Mesothelial cell of epicardium (in vitro differentiated cells): ENCODE data around the gene TRIM62. TPM values are rescaled to one million over a fixed set of nuclear protein-coding genes. Genes with fewer than 3 reads are reported as not detected.

ENCODE experiments used
- DNase-seq, 2 experiments: peaks; one replicate each; pipeline ENCODE4 v3.0.0; 2021; ENCODE audit warnings: low spot score in 2 of 2; ENCODE audit not compliant: unreplicated experiment in 2 of 2
- H3K27ac Mint-ChIP-seq: 2 replicates; pipeline ENCODE4 v1.8.0; 2021; ENCODE audit warnings: mixed read lengths
- H3K27me3 Mint-ChIP-seq: 2 replicates; pipeline ENCODE4 v1.8.0; 2021; ENCODE audit warnings: low read depth, mixed read lengths
- H3K36me3 Mint-ChIP-seq: 2 replicates; pipeline ENCODE4 v1.8.0; 2021; ENCODE audit warnings: mixed read lengths
- H3K4me1 Mint-ChIP-seq: 2 replicates; pipeline ENCODE4 v1.8.0; 2021; ENCODE audit warnings: mixed read lengths
- H3K4me3 Mint-ChIP-seq: 2 replicates; pipeline ENCODE4 v1.8.0; 2021; ENCODE audit warnings: mild to moderate bottlenecking, moderate library complexity, mixed read lengths
- H3K9me3 Mint-ChIP-seq: 2 replicates; pipeline ENCODE4 v1.8.0; 2021; ENCODE audit warnings: mixed read lengths
- CTCF ChIP-seq: fragments of 200-600 bp; sonication (generic); IDR thresholded peaks from one replicate; pipeline ENCODE4 v1.5.0; 2021; ENCODE audit warnings: antibody characterized with exemption; ENCODE audit not compliant: unreplicated experiment
- total RNA-seq: library from RNA; stranded (reverse); gene quantifications from 3 replicates; pipeline ENCODE4 v1.2.1, GENCODE V29; 2021

TRIM62 gene
- total RNA-seq, 1 donor from 2014 or later, result 13.9 TPM

GRCh38 chr1:33206340-33206739 is 24.5 kb upstream of the TRIM62 start:
- TF ChIP-seq CTCF, result no peak
- Mint-ChIP-seq H3K4me3 (no peak overlapping the region), H3K27me3 (peaks cover 41% of the 10 kb centered on the region), H3K4me1 (no peaks in the 10 kb centered on the region), H3K36me3 (no peaks in the 10 kb centered on the region), H3K27ac (no peak overlapping the region), H3K9me3 (peaks cover 24% of the 10 kb centered on the region)
- no peak for DNase-seq

GRCh38 chr1:33195556-33195955 is 13.7 kb upstream of the TRIM62 start:
- Mint-ChIP-seq H3K36me3 (no peaks in the 10 kb centered on the region), H3K27ac (no peak overlapping the region), H3K27me3 (peaks cover 11% of the 10 kb centered on the region), H3K9me3 (peaks cover 22% of the 10 kb centered on the region), H3K4me3 (no peak overlapping the region), H3K4me1 (no peaks in the 10 kb centered on the region)
- TF ChIP-seq CTCF, result no peak
- no peak for DNase-seq

GRCh38 chr1:33191731-33192275 is 10.0 kb upstream of the TRIM62 start:
- Mint-ChIP-seq H3K27ac (no peak overlapping the region), H3K36me3 (no peaks in the 10 kb centered on the region), H3K9me3 (peaks cover 10% of the 10 kb centered on the region), H3K27me3 (peaks cover 9% of the 10 kb centered on the region), H3K4me3 (no peak overlapping the region), H3K4me1 (no peaks in the 10 kb centered on the region)
- TF ChIP-seq CTCF, result no peak
- DNase-seq, result no peak

- no peak overlapping the region for H3K27ac Mint-ChIP-seq
- peaks cover 10% of the 10 kb centered on the region for H3K27me3 Mint-ChIP-seq
- H3K36me3 Mint-ChIP-seq, result no peaks in the 10 kb centered on the region
- H3K4me3 Mint-ChIP-seq, result no peak overlapping the region
- no peak for TF ChIP-seq CTCF
- DNase-seq, result no peak
- H3K4me1 Mint-ChIP-seq, result no peaks in the 10 kb centered on the region
- H3K9me3 Mint-ChIP-seq, result peaks cover 13% of the 10 kb centered on the region
Measured at GRCh38 chr1:33190701-33191100, 8.9 kb upstream of the TRIM62 start.

GRCh38 chr1:33188572-33189275 is 6.9 kb upstream of the TRIM62 start:
- H3K36me3 Mint-ChIP-seq, result no peaks in the 10 kb centered on the region
- H3K27ac Mint-ChIP-seq, result no peak overlapping the region
- H3K4me1 Mint-ChIP-seq, result no peaks in the 10 kb centered on the region
- H3K9me3 Mint-ChIP-seq, result peaks cover 13% of the 10 kb centered on the region
- no peak for TF ChIP-seq CTCF
- H3K4me3 Mint-ChIP-seq, result no peak overlapping the region
- H3K27me3 Mint-ChIP-seq, result peaks cover 7% of the 10 kb centered on the region
- no peak for DNase-seq
